ENCODE data around the gene CDK5RAP1. TPM values are rescaled to one million over a fixed set of nuclear protein-coding genes. Genes with fewer than 3 reads are reported as not detected.
A peak's percentile ranks its signal among the peaks of the same experiment; 100 is the strongest.
"Not testable (repeated sequence)": the region's sequence is repeated elsewhere in the genome, so short reads cannot be mapped to it uniquely, and the experiment has no call there.

The CDK5RAP1 gene
- total RNA-seq, 1 donor from 2014 or later: 42.0 TPM

DNA sequence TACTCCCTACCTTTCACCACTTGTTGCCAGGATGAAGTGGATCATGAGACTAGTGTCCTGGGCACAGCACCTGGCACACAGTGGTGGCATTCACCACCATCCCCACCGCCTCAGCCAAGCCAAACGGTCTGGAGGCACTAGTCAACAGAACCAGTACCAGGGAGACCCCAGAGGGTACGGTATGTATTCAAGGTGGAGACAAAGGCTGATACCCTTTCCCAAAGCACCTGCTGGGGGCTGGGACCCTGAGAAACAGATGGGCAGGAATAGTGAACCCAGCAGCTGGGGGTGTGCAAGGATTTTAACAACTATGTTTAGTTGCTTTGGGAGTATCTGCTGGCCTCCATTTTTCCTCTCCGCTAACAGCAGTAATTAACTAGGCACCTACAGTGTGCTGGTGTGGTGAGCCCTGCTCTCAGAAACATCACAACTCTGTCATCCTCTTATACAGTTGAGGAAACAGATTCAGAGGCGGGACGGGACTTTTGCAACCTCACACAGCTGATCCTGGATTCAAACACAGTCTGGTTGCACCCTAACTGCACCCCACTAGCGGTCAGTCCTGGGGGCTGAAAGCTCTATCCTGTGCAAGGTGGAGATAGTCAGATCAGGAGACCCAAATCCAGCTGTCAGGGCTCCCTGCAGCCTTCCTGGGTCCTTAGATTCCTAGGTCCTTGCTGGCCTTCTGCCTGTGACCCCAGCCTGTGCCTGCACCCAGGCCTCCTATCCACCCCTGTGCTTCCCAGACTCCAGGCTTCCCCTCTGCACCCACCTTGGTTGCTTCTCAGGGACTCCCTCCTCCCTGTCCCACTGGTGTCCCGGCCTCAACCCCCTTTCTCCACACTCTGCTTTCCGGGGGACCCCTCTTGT lies 41.1 kb upstream of the CDK5RAP1 start:
- Histone ChIP-seq H2AFZ (replicated peaks) (no peak overlapping the region), H3K79me2 (ENCODE audit: low read depth) (no peaks in the 10 kb centered on the region), H3K4me2 (peak overlapping the region; percentile 79), H3F3A (ENCODE audit: low read depth) (peaks cover 27% of the 10 kb centered on the region), H3K4me1 (peaks cover 16% of the 10 kb centered on the region), H3K27me3 (peaks cover 26% of the 10 kb centered on the region), H3K9me3 (ENCODE audit: low read depth) (no peaks in the 10 kb centered on the region), H3K36me3 (no peaks in the 10 kb centered on the region), H4K20me1 (ENCODE audit: low read depth) (peaks cover 5% of the 10 kb centered on the region), H3K4me3 (peak overlapping the region; percentile 79), H3K9ac (no peak overlapping the region), H3K27ac (no peak overlapping the region)
- Mint-ChIP-seq H3K9me3 (no peaks in the 10 kb centered on the region), H3K27me3 (ENCODE audit: insufficient read depth, low read depth) (peaks cover 11% of the 10 kb centered on the region), H3K36me3 (no peaks in the 10 kb centered on the region), H3K4me1 (peaks cover 31% of the 10 kb centered on the region), H3K4me3 (peak overlapping the region; percentile 87), H3K27ac (no peak overlapping the region)
- TF ChIP-seq, protein P1, sequence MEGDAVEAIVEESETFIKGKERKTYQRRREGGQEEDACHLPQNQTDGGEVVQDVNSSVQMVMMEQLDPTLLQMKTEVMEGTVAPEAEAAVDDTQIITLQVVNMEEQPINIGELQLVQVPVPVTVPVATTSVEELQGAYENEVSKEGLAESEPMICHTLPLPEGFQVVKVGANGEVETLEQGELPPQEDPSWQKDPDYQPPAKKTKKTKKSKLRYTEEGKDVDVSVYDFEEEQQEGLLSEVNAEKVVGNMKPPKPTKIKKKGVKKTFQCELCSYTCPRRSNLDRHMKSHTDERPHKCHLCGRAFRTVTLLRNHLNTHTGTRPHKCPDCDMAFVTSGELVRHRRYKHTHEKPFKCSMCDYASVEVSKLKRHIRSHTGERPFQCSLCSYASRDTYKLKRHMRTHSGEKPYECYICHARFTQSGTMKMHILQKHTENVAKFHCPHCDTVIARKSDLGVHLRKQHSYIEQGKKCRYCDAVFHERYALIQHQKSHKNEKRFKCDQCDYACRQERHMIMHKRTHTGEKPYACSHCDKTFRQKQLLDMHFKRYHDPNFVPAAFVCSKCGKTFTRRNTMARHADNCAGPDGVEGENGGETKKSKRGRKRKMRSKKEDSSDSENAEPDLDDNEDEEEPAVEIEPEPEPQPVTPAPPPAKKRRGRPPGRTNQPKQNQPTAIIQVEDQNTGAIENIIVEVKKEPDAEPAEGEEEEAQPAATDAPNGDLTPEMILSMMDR (IDR thresholded peaks at IDR 0.05): no peak
- TF ChIP-seq EZH2phosphoT487 (IDR thresholded peaks at IDR 0.05) (no peak), EZH2 (IDR thresholded peaks at IDR 0.05) (no peak)
- no peak for DNase-seq (ENCODE audit: low spot score)

DNA sequence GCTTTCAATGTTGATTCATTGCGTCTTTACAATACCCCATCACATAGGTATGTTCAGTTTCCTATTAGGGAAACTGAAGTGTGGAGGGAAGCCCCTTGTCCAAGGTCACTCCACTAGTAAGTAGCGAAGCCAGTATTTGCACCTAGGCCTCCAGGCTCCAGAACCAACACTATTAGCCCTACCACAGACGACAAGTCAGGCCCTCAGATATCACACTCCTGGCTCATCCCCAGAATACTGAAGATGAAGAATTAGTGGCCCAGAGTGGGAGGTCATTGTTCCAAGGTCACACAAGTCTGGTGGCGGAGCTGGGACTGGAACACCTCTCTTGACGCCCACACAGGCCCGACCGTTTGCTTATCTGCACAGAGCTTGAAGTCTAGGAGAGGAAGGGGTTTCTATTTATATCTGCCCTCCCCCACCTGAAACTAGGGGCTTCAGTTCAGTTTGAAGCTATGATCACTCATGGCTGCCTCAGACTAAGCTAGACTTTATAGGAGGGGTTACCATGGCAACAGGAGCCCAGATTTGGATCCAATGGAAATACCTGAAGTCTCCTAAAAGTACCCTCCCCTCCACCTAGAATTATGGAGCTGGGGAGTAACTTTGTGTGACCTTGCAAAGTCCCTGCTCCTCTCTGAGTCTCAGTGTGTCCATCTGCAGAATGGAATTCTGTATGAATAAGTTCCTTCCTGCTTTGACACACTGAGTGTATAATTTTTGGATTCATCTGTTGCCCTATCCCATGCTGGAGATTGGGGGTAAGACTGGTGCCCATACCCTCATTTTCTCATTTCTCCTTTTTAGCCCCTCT lies 40.0 kb upstream of the CDK5RAP1 start:
- Histone ChIP-seq H3K4me1 (peaks cover 12% of the 10 kb centered on the region), H3K4me2 (no peak overlapping the region), H2AFZ (replicated peaks) (no peak overlapping the region), H3F3A (ENCODE audit: low read depth) (peaks cover 26% of the 10 kb centered on the region), H4K20me1 (ENCODE audit: low read depth) (peaks cover 5% of the 10 kb centered on the region), H3K9me3 (ENCODE audit: low read depth) (no peaks in the 10 kb centered on the region), H3K27ac (no peak overlapping the region), H3K79me2 (ENCODE audit: low read depth) (no peaks in the 10 kb centered on the region), H3K9ac (no peak overlapping the region), H3K4me3 (no peak overlapping the region), H3K27me3 (peaks cover 26% of the 10 kb centered on the region), H3K36me3 (no peaks in the 10 kb centered on the region)
- TF ChIP-seq EZH2 (IDR thresholded peaks at IDR 0.05): no peak
- TF ChIP-seq EZH2phosphoT487 (IDR thresholded peaks at IDR 0.05): no peak
- TF ChIP-seq, protein P1 (IDR thresholded peaks at IDR 0.05): no peak
- DNase-seq (ENCODE audit: low spot score): peak; percentile 61
- Mint-ChIP-seq H3K27me3 (ENCODE audit: insufficient read depth, low read depth) (peaks cover 11% of the 10 kb centered on the region), H3K4me3 (peak overlapping the region; percentile 35), H3K4me1 (peaks cover 27% of the 10 kb centered on the region), H3K36me3 (no peaks in the 10 kb centered on the region), H3K9me3 (no peaks in the 10 kb centered on the region), H3K27ac (no peak overlapping the region)

DNA sequence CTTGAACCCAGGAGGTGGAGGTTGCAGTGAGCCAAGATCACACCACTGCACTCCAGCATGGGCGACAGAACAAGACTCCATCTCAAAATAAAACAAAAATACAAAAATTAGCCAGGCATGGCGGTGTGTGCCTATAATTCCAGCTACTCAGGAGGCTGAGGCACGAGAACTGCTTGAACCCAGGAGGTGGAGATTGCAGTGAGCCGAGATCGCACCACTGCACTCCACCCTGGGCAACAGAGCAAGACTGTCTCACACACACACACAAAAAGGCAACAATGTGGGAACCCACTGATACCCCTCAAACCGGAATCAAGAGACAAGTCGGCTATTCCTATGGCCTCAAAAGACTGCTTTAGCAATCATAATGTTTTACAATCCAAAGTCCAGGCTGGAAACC lies 39.2 kb upstream of the CDK5RAP1 start:
- not testable (repeated sequence) for H3K79me2 ChIP-seq (ENCODE audit: low read depth); H3K9me3 Mint-ChIP-seq; H3K9me3 ChIP-seq (ENCODE audit: low read depth); H3K36me3 ChIP-seq; H3K36me3 Mint-ChIP-seq; H3K4me2 ChIP-seq; H3K4me1 ChIP-seq; H3K9ac ChIP-seq; H3K27ac ChIP-seq; H3K4me3 ChIP-seq; H2AFZ ChIP-seq (replicated peaks); DNase-seq (ENCODE audit: low spot score); H3K4me3 Mint-ChIP-seq; H4K20me1 ChIP-seq (ENCODE audit: low read depth); H3K27ac Mint-ChIP-seq
- Histone ChIP-seq H3F3A (ENCODE audit: low read depth) (peaks cover 19% of the 10 kb centered on the region), H3K27me3 (peaks cover 26% of the 10 kb centered on the region)
- Mint-ChIP-seq H3K4me1 (peaks cover 21% of the 10 kb centered on the region), H3K27me3 (ENCODE audit: insufficient read depth, low read depth) (peaks cover 11% of the 10 kb centered on the region)
